HG03442 (cell line): Measurements from ENCODE around the gene LRRC7.
"Not testable (repeated sequence)": the region's sequence is repeated elsewhere in the genome, so short reads cannot be mapped to it uniquely, and the experiment has no call there.

ENCODE experiments used
- ATAC-seq: cut with Tn5 transposase; IDR thresholded peaks from one replicate; pipeline ENCODE4 v1.9.1; 2021; ENCODE audit warnings: mild to moderate bottlenecking, moderate library complexity; ENCODE audit not compliant: unreplicated experiment

The LRRC7 gene

DNA sequence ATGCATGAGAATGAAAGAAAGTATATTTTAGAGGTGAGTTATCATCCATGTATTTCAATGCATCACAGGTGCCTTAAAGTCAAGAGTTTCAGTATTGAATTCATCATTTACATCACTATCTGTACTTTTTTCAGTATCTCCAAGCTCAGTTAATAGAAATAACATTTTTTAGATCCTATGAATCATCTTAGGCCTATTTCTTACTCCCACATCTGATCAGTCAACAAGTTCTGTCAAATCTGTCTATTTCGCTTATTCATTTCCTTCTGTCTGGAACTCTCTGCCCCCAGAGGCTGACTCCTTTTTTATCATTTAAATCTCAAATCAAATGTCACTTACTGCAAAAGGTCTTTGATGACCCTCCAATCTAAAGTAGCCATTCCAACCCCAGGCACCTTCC is 295.2 kb downstream of the LRRC7 start:
- ATAC-seq, result no peak

DNA sequence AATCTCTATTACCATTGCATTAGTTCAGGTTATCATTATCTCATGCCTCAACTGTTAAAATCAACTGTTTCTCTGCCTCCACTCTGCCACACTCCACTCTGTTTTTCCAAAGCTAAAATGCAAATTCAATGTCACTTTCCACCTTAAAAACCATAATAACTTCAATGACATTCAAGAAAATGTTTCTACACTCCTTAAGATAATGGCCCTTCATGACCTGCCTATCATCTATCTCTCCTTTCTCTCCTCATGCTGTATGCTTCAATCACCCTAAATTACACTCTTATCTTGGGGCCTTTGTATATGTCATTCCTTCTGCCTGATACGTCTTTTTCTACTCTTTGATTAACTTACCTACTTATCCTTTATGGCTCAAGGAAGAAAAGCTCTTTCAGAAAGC is 296.0 kb downstream of the LRRC7 start:
- no peak for ATAC-seq

DNA sequence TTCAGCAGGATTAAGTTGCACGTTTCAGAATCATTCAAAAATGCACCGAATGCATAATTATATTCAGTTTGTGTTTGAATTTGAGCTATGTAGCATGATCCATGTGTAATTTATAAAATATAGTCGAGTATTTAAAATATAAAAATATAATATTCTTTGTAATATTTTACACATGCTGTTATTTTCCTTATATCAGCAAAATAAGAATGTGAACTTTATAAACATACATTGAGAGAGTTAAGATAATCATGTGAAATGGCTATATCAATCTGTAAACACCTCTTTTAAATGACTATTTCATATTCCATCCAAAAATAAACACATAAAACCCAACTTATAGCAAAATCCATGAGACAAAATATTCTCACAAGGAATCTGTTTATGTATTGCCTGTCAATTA is 303.7 kb downstream of the LRRC7 start:
- ATAC-seq, result no peak

DNA sequence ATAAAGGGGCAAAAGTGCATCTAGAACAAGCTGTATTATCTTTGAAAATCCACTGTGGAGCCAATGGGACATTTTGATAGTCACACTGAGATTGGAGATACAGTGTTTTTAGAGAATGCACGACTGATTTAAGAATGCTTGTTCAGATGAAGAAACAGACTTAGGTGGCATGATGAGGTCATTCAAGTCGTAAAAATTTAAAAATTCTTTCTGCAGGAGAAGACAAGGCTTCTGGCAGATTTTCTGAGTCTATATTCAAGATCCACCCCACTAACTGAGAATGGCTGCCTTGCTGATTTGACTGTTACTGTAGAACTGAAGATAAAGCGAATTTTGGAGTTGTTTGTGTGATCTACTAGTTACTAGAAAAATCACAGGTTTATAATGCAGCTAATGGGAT is 310.6 kb downstream of the LRRC7 start:
- ATAC-seq, result no peak

DNA sequence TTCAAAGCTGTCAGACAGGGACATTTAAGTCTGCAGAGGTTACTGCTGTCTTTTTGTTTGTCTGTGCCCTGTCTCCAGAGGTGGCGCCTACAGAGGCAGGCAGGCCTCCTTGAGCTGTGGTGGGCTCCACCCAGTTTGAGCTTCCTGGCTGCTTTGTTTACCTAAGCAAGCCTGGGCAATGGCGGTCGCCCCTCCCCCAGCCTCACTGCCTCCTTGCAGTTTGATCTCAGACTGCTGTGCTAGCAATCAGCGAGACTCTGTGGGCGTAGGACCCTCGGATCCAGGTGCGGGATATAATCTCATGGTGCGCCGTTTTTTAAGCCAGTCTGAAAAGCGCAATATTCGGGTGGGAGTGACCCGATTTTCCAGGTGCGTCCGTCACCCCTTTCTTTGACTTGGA is 320.3 kb downstream of the LRRC7 start:
- not testable (repeated sequence) for ATAC-seq

DNA sequence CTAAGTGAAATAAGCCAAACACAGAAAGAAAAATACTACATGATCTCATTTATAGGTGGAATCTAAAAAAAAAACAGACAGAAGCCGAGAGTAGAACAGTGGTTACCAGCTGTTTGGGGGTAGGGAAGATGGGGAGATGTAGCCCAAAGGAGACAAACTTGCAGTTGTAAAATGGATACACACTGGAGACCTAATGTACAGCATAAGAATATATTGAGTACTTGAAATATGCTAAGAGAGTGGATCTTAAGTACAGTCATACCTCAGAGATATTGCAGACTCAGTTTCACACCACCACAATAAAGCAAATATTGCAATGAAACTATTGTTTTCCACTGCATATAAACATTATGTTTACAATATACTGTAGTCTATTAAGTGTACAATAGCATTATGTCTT is 320.9 kb downstream of the LRRC7 start:
- ATAC-seq, result no peak

DNA sequence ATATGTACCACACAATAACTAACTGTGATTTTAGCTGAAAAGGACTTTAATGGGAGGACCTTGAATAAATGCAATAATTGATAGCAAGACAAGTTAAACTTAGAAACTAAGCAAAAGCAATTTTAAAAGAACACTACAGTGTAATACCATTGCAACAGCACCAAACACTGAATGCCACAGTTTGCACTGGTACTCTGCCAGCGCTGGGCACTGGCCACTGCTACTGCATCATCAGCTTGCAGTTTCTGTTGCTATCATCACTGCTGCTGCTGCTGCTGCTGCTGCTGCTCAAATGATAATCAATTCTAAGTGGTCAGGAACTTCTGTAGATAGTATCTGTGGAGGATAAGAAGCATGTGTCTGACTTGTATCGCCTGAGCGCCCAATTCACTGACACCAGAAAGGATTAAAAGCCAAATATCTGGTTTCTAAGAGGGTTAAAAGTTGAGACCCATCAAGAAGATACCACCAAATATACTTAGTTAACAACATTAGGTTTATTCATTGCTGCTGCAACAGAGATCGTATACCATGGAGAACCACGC is 330.8 kb downstream of the LRRC7 start:
- no peak for ATAC-seq

DNA sequence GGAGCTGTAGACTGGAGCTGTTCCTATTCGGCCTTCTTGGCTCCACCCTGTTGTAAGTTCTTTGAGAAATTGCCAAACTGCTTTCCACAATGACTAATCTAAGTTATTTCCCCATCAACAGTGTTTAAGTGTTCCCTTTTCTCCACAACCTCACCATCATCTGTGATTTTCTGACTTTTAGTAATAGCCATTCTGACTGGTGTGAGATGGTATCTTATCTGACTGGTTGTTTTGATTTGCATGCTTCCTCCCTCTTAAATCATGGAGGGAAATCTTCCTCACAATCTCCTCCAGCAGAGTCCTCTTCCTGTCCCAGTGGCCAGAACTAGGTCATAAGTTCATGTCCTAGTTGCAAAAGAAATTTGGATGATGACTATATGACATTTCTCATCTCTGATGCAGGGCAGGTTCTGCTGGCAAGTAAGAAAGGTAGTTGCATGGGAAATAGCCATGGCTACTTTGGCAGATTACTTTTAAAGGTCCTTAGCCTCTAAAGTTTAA is 343.6 kb downstream of the LRRC7 start:
- ATAC-seq, result no peak

DNA sequence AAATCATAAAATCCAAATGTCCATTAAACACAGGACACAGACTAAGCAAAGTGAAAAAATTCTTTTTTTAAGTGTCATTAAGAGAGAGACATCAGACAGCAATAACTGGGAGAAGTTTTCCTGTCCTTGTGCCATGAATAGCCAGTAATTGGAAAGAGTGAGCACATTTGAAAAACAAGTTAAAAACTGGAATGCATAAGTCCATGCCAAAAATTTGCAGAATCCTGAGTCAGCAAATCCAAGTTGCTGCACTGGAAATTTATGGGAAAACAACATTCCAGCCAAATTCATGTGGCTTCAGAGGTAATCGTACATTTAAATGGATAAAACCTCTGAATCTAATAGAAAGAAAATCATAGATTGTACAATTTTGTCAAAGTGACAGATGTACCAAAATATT is 346.3 kb downstream of the LRRC7 start:
- no peak for ATAC-seq

DNA sequence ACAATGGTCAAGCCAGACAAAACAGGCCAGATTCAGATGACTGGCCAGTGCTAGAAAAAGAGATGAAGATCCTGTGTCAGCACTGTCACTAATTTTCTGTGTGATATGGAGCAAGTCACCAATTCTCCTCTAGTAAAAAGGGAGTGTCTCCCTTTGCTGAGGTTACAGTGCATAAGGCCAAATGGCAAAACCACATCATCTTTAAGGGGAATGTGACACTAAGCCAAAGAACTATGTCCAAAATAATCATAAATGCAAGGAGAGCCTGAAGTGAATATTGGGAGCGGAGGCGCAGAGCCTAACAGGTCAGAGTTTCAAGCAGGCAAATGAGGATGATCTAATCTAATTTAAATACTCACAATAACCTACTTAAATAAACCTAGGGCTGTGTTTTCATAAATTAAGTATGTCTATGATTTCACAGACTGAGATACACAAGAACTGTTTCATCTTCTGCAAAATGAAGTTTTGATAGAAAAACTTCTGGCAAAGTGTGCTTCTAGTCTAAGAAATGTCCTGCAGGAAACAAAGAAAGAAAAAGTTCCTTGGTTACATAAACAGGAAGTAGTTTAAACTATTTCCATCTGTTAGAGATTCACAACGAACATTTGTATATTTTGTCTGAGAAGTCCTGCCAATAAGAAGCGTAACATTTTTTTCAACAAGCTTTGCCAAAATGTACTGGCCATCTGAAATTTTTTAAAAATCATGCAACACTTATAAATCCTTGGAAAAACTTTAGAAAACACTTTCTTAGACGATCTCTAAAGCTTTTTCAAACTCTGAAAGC is 347.4 kb downstream of the LRRC7 start:
- ATAC-seq, result no peak

DNA sequence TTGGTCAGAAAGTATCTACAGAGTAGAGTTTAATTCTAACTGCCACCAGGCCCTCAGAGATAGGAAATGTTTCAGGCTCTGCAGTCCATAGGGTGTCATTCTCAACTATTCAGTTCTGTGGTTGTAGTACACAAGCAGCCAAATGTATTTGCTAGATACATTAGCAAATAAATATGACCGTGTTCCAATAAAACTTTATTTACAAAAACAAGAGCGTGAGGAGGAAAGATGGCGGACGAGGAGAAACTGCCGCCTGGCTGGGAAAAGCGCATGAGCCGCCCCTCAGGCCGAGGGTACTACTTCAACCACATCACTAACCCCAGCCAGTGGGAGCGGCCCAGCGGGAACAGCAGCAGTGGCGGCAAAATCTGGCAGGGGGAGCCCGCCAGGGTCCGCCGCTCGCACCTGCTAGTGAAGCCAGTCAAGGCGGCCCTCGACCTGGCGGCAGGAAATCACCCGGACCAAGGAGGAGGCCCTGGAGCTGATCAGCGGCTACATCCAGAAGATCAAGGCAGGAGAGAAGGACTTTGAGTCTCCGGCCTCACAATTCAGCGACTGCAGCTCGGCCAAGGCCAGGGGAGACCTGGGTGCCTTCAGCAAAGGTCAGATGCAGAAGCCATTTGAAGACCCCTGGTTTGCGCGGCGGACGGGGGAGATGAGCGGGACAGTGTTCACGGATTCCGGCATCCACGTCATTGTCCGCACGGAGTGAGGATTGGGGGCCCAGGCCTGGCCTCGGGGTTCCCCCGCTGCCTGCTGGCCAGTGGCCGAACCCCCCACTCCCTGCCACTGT is 351.6 kb downstream of the LRRC7 start:
- ATAC-seq, result no peak

DNA sequence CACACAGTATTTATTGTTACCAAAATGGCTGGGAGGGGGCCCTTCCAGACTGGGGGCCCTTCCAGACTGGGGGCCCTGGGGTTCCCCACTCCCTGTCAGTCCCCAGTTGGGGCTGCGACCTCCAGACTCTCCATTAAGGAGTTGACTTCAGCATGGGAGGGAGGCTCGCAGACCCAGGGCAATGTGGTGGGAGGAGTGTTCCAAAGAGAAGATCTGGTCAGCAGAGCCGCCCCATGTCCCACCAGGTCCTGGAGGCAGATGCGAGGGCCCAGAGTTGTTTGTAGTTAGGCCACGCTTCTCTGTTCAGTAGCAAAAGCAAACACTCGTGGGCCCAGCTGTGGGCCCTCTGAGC is 352.2 kb downstream of the LRRC7 start:
- ATAC-seq, result no peak

DNA sequence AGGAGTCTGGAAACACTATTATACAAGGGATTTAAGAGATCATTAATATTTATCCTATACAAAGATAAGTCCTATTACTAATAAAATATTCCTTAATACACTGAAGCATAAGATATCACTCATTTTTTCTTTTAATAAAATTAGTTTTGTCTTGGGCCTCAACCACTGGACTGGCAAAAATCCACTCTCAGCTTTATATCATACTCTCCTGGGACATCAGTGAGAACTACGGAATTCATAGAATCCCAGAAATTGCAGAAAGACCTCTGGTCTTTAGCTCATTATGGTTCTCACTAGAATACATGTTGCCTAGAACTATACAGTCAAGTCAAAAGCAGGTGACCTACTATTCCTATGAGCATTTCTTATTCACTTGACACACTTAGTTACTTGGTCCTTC is 352.7 kb downstream of the LRRC7 start:
- ATAC-seq, result no peak

DNA sequence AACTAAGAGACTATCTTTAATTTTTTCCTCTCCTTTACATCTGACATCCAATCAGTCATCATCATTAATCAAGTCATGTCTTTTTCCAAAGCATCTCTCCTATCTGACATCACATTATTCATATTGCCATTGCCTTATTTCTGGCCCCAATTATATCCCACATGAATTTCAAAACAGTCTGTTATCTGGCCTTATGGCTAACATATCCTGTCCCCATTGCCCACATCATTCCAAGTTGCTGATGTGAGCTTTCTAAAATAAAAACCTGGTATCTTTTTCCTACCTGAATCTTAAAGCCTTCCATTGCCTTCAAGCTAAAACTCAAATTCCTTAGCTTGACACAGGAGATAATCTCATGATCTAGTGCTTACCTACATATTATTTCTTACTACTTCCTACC is 353.8 kb downstream of the LRRC7 start:
- ATAC-seq, result no peak

DNA sequence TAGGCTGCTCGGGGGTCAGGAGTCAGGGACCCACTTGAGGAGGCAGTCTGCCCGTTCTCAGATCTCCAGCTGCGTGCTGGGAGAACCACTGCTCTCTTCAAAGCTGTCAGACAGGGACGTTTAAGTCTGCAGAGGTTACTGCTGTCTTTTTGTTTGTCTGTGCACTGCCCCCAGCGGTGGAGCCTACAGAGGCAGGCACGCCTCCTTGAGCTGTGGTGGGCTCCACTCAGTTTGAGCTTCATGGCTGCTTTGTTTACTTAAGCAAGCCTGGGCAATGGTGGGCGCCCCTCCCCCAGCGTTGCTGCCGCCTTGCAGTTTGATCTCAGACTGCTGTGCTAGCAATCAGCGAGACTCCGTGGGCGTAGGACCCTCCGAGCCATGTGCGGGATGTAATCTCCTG is 360.5 kb downstream of the LRRC7 start:
- not testable (repeated sequence) for ATAC-seq

DNA sequence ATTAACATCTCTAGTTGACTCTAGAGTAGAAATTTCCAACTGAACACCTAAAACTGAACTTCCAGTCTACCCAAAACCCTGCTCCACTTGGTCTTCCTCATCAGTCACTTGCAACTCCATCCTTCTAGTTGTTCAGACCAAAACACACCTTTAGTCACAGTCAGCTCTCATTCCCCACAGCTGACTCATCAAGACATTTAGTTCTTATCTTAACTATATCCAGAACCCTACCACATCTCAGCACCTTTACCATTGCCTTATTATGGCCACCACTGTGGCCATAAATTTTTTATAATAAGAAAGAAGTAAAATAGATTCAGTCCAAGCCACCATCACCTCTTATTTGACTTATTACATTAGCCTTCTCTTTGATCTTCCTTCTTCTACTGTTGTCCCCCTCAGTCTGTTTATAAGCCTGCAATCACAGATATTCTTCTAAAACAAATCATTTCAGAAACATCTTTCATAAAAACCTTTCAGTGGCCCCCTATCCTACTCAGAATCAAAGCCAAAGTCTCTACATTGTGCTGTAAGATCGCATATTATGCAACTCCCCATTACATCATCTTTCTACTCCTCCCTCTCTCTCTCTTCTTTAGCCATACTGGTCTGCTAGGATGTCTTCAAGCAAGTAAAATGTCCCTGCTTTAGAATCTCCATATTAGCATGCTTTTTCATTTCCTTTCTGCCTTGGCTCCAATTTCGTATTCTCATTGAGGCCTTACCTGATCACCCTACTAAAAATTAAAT is 361.8 kb downstream of the LRRC7 start:
- ATAC-seq, result no peak

DNA sequence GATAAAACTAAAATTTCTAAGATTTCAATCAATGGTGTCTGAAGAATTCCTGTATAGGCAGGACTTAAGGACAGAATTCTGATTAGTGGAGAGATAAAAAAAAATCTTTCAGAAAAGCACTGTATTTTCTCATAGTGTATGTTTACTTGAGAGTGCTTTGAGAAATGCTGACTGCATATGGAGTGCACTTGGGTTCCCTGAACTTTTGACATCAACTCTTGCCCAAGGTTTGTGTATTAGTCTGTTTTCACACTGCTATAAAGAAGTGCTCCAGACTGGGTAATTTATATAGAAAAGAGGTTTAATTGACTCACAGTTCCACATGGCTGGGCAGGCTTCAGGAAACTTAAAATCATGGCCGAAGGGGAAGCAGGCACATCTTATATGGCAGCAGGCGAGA is 362.7 kb downstream of the LRRC7 start:
- ATAC-seq, result no peak

DNA sequence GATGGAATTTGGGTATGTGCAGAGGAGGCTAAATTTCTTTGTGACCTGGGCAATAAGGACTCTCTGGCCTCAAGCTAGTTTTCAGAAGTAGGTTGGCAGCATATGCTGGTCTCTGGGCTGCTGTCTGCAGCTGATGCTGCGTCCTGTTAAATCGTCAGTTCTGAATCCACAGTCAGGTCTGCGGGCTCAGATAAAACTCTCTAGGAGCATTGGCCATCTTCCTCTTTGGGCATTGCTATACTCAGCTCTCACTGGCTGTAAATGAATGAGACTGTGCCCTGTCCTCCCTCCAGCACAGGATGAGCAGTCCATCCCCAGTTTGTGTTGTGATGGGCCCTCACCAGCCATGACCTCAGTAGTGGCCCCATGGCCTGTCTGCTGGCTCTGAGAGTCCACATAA is 365.0 kb downstream of the LRRC7 start:
- no peak for ATAC-seq

DNA sequence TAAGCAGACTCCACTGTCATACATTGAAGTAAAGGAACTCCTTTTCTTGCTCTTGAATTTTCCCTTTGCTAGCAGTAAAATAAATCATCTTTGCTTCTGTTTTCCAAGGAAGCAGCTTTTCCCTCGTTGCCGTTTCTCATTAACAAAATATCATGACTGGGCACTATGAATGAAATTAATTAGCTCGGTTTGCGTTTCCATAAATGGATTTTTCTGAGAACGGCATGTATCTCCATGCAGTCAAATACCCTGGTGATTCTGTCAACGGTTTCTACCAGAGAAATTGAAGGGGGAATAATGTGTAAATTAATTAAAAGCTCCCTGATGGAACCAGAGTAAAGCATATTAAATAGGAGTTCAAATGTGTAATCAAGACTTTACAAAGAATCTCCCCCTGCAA is 372.5 kb downstream of the LRRC7 start:
- no peak for ATAC-seq

DNA sequence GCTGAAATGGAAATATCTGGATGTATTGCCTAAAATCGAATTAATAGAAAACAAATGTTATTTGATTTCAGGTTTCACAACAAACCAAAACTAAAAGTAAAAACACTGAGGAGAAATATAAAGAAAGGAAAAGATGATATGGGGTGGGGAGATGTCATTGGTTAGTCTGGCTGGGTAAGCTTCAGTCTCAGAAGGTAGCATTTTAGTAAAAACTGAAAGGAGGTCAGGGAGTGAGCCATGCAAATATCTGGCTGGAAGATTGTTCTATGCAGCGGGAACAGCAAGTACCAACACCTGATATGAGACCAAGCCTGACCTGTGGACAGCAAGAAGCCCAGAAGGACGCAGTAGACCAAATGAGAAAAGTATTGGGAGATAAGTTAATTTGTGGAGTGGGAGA is 373.1 kb downstream of the LRRC7 start:
- no peak for ATAC-seq

DNA sequence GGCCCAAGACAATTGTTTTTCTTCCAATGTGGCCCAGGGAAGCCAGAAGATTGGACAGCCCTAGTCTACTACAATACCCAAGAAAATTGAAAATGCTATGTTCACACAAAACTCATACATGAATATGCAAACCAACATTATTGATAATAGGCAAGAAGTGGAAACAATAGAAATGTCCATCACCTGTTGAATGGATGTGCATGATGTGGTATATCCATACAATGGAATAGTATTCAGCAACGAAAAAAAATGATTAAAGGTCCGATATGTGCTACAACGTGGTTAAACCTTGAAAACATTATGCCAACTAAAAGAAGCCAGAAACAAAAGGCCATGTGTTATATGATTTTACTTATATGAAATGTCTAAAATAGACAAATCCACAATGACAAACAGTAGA is 375.3 kb downstream of the LRRC7 start:
- ATAC-seq, result no peak
